Measurements from ENCODE around the gene ZNF669. TPM values are rescaled to one million over a fixed set of nuclear protein-coding genes. Genes with fewer than 3 reads are reported as not detected.
"Not testable (repeated sequence)": the region's sequence is repeated elsewhere in the genome, so short reads cannot be mapped to it uniquely, and the experiment has no call there.

ZNF669 gene
- 6.8 TPM for total RNA-seq

DNA sequence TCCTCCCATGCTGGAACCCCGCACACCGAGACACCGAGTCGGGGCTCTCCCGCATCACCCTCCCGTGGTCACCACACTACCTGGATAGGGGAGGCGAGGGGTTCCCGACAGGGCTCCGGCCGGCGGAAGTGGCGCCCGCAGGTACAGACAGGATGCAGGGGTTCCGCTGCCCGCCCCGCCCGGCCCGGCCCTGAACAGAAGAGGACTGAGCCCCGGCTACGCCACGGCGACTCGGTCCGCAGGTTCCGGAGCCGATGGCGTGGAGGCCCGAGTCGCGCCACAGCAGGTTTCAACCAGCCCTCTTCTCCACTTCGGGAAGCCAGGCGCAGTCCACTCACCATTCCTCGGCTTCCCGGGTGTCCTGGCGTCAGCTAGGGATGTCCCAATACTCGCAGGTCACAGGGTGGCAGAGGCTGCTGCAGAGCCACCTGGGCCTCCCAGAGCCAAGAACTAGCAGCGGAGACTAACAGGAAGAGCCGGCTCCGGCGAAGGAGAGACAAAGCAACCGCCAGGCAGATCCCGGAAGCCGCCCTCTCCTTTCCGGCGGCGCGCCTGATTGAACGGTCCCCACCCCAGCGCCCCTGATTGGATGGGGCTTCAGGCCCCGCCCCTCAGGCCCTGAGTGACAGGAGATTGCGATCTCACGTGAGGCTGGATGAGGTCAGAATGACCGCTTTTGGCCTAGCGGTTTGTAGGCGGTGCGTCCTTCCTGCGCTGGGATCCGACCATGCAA lies at the start of gene ZNF669:
Gene ZNF669, minus strand, starts transcription at position 498 of the 733 bp plus-strand sequence. Its CDS starts 157 bp downstream, at position 341.
- DNase-seq: peak; percentile 96

DNA sequence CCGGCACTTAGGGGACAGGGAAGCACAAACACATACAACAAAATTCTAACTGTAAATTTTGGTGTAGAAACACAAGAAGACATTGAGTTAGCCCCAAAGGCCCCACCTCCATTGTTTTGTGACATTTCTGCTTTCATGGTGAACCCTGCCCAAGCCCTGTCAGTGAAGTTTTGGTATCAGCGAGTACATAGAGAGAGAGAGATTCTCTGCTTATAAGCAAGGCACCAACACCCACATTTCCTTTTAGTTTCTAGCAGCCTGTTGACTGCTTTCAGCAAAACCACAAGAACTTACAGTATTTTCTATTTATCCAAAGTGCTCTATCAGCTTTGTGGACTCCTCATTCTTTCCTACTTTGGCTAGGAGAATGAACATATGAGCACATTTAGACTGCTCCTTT lies 43.6 kb upstream of the ZNF669 start:
- DNase-seq: no peak

GRCh38 chr1:247147120-247147519 lies 43.0 kb upstream of the ZNF669 start:
- DNase-seq: not testable (repeated sequence)

- DNase-seq: no peak
These were observed 42.5 kb upstream of the ZNF669 start for GRCh38 chr1:247146671-247147070.

DNA sequence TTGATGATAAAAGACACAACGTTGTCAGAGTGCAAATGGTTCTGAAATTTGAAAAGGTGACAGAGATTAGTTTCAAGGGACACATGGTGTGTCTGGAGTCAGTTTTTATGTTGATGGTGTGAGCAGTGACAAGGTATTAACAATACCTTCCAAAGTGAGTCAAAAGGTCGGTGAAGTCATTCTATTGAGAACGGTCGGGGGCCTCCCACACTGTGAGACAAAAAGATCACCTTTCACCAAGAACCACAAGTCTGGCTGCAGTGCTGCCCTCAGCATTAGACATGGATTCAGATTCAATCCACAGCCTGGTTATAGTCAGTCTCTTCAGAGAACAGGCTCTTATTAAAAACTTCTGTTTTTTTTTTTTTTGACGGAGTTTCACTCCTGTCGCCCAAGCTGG lies 41.1 kb upstream of the ZNF669 start:
- DNase-seq: no peak

- DNase-seq: not testable (repeated sequence)
These were observed 35.4 kb upstream of the ZNF669 start for GRCh38 chr1:247139557-247139956.

DNA sequence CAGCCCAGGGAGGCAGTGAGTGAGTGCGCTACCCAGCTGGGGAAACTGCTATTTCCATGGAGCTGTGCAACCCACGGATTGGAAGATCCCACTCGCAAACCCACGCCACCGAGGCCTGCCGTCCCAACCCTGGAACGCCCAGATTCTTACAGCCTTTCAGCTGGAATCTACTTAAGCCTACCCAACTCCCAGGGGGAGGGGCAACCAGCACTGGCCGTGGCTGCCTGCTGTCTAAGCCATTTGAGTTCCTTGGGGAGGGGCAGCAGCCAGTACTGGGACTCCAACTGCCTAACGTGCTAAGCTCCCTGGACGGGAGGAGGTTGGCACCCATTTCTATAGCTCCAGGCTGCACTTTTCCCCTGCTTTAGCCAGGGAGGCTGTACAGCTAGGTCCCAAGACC lies 27.1 kb upstream of the ZNF669 start:
- DNase-seq: no peak

DNA sequence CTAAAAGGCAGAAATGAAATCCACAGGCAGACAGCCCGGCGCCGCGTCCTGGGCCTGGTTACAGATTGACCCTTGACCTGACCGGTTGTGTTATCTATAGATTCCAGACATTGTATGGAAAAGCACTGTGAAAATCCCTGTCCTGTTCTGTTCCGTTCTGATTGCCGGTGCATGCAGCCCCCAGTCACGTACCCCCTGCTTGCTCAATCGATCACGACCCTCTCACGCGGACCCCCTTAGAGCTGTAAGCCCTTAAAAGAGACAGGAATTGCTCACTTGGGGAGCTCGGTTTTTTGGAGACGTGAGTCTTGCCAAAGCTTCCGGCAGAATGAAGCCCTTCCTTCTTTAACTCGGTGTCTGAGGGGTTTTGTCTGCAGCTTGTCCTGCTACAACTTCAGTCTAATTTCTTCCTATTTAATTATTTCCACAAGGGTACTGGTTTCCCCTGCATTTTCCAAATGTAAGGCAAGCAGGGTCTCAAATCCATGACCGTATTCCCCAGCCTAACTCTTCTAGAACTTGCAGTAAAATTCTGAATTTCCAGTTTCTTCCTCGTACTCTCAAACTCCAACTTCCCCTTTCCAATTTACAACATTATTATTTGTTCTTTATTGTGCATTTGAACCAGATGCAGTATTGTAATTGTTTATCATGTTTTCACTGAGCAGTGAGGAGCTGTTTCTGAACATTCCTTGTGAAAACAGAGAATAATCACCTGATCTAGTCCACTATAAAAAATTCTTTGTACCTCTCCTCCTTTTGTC lies 23.5 kb upstream of the ZNF669 start:
- DNase-seq: not testable (repeated sequence)

DNA sequence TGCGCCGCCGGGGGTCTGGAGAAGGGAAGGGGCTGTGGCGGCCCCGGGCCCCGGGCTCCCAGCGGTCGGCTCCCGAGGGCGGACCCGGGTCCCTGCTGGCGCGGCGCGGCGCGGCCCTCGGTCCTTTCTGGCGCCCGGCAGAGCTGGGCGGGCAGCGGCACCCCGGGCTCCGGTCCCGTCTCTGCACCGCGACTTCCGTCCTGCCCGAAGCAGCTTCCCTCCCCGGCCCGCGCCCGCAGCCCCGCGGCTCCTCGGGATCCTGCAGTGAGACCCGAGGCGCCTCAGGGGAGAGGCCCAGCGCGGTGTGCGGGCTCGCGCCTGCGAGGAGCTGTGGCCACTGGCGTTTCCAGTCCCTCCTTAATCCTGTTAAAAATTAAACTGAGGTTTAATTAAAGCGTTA lies 22.4 kb upstream of the ZNF669 start:
- DNase-seq: not testable (repeated sequence)

- DNase-seq: not testable (repeated sequence)
These were observed 22.0 kb upstream of the ZNF669 start for GRCh38 chr1:247126166-247126565.

GRCh38 chr1:247121382-247121781 lies 17.2 kb upstream of the ZNF669 start:
- no peak for DNase-seq

DNA sequence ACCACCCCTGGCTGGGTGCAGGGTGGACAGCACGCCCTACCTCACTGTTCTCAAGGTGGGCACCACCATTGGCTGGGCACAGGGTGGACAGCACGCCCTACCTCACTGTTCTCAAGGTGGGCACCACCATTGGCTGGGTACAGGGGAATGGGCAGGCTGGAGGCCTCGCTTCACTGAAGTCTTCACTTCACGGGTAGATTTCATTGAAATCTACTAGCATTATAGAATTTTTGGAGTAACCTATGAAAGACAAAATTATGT lies 16.2 kb upstream of the ZNF669 start:
- DNase-seq: not testable (repeated sequence)

DNA sequence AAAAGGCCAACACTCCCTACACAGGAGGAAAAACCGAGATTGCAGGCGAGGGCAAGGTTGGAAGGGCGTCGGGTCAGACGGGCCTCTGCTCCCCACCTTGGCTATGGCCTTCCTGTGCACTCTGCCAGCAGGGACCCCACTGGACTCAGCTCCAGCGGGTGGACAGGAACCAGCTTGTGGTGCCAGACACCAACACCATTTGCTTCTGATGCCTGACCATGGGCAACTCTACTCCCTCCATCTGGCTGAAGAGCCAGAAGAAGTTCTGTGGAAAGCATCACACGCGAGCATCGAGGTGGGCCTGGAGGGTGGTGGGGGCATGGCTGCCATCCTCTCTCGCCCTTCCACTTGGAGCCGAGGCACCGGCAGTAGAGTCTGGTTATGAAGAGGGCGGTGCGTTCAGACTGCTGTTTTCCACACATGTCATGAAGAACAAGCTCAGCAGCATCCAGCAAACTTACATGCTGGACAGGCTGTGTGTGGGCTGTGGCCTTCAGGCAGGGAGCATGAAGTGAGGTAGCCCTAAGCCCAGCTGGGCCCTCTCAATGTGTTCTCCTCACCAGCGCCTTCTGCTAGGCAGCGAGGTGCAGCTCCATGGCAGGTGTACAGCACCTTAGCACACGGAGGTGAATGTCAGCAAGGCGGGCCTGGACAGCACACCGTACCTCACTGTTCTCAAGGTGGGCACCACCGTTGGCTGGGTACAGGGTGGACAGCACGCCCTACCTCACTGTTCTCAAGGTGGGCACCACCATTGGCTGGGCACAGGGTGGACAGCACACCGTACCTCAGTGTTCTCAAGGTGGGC lies 15.6 kb upstream of the ZNF669 start:
- no peak for DNase-seq

DNA sequence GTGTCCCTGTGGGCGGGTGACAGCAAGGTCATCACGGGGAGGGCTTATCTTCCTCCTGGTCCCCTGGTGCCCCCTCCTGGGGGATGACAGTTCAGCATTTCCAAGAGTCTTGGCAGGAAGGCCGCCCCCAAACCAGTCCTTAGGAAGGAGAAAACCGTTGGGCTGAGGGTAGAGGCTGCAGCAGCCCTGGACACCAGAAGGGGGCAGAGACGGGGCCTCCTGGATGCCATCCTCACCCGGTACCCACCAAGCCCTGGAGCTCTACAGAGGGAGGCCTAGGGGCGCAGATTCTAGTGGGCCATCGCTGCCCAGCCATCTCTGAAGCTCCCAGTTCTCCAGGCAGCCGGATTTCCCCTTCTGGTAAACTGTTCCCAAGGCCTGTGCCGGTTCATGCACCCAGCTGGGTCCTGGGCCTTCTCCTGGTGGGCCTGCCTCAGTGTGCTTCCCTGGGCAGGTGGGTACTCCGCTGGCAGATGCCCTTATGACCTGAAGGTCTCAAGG lies 14.8 kb upstream of the ZNF669 start:
- no peak for DNase-seq

- DNase-seq: no peak
These were observed 11.4 kb upstream of the ZNF669 start for GRCh38 chr1:247115545-247115944.

DNA sequence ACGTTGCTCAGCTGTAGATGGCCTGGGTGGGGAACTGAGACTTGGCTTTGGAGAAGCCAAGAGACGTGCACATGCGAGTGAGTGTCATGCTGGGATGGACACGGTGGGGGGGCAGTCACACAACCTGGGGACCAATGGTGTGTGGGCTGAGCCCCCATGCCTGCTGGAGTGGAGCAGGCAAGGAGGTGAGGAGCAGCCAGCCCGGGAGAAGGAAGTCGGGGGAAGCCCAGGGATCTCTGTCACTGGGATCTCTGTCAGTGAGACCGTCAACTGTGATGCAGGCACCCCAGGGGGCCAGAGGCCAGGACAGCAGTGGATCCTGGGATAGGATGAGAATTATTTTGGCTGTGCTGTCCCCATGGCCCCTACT lies 11.0 kb upstream of the ZNF669 start:
- DNase-seq: no peak

DNA sequence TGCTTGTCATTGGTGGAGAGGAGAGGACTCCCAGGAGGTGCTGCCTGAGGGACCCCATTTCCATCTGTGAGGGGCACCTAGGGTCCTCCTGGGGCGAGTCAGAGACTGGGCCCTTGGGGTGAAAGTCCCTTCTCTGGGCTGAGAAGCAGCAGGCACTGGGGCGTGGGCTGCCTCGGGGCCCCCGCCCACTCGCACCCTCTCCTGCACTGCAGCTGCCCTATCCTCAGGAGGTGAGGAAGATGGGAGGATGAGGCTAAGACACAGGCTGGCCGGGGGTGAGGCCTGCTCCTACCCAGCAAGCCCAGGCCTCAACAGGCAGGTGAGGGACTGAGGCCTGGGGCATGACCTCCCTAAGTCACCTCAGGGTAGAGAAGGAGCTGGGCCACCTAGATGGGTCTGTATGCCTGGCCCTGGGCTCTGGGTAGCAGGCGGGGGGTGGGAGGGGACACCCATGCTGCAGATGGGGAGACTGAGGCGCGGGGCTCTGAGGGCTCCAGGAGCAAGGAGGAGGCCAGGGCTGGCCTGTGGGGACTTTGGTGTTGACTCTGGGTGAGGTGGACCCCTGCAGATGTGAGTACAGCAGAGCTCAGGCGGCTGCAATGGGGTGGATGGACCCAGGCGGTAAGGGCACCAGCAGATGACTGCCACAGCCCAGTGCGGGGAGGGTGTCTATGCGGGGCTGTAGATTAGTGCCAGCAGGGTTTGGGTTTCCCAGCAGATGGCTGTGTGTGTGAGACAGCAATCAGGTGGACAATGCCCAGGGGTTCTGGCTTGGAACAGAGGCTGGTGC lies 10.4 kb upstream of the ZNF669 start:
- no peak for DNase-seq

- no peak for DNase-seq
These were observed 9.6 kb upstream of the ZNF669 start for GRCh38 chr1:247113733-247114271.

DNA sequence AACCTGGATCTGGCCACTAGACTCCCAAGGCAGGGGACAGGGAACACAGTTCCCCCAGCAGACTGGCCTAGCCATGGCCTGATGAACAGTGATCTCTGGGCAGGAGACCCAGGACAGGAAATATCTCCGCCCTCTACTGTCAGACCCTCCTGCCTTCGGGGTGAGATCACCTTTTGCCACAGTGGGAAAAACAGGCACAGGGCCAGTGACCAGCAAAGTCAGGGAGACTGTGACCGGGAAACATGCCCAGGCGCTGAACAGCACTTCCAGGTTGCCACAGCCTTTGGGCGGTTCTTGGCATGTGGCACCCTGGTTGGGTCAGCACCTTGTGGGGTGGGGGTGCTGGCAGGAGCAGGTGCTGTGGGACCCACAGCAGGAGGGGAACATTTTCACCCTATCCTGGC lies 8.9 kb upstream of the ZNF669 start:
- DNase-seq: no peak

DNA sequence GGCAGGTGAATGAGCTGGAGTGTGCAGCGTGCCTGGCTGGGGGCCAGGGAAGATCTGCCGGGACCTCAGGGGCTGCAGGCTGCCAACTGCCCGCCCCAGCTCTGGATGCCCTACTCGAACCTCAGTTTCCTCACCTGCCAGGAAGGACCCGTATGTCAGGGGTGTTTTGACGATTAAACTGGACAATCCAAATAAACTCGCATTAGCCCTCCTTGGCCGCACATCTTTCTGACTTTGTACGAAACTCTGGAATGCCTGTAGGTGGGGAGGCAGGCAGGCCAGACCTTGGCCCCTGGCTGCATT lies 8.3 kb upstream of the ZNF669 start:
- no peak for DNase-seq

GRCh38 chr1:247111700-247112478 lies 7.7 kb upstream of the ZNF669 start:
- peak; percentile 15 for DNase-seq

All from skin of body (tissue), 2 donors.